ENCODE data around the gene ADGRV1. TPM values are rescaled to one million over a fixed set of nuclear protein-coding genes. Genes with fewer than 3 reads are reported as not detected.

The ADGRV1 gene
- polyA plus RNA-seq, 2 of the 4 experiments (the other 2 are of a cell fraction): 0.70 to 3.7 TPM

- no peaks in the 10 kb centered on the region for H3K9me3 ChIP-seq
- TF ChIP-seq ZFP36 (IDR thresholded peaks at IDR 0.05; ENCODE audit: borderline replicate concordance, partially characterized antibody): no peak
- no peak for TF ChIP-seq SREBF2 (IDR thresholded peaks at IDR 0.05)
- TF ChIP-seq REST (IDR thresholded peaks at IDR 0.05): no peak
- TF ChIP-seq FOSL2 (IDR thresholded peaks at IDR 0.05): no peak
- TF ChIP-seq FOSL2 (CRISPR knock-in tag; IDR thresholded peaks at IDR 0.05): no peak
- no peak for TF ChIP-seq BCL3 (IDR thresholded peaks at IDR 0.05)
- no peak for TF ChIP-seq ZNF302 (CRISPR knock-in tag; IDR thresholded peaks at IDR 0.05)
- no peak for TF ChIP-seq MAFK (IDR thresholded peaks at IDR 0.05; ENCODE audit: partially characterized antibody)
- TF ChIP-seq TFCP2L1 (CRISPR knock-in tag; IDR thresholded peaks at IDR 0.05): no peak
- ChIA-PET CTCF (interaction anchor here (1.1 to 1.4 kb wide), 2 partner anchors 10 to 113 kb away, joined by 3 read pairs; no protein-coding TSS in a partner anchor), POLR2A (no interaction called here)
- H3K27ac ChIP-seq: no peak overlapping the region
- WGBS (ENCODE audit: missing lambda C conversion rate): 32% methylated on average over 2 of the region's 2 CpGs
- FAIRE-seq (no peak), DNase-seq (ENCODE audit: low read depth in 1 of 2, low spot score in 1 of 2) (no peak), ATAC-seq (no peak)
- H3K4me2 ChIP-seq: no peak overlapping the region
- no peak overlapping the region for H3K4me3 ChIP-seq
- 0 out of 3 replicates have a peak, but pooled peaks cover 4% of the 10 kb centered on the region for H3K4me1 ChIP-seq
Measured at GRCh38 chr5:91079037-91079436, 520.4 kb downstream of the ADGRV1 start.

GRCh38 chr5:91089758-91090157, 531.2 kb downstream of the ADGRV1 start:
- Histone ChIP-seq H3K4me1 (peaks cover 10% of the 10 kb centered on the region; the same call in 2 of the 3 replicates), H3K27ac (no peak overlapping the region), H3K4me2 (no peak overlapping the region), H3K4me3 (no peak overlapping the region), H3K9me3 (no peaks in the 10 kb centered on the region)
- POLR2A ChIA-PET: interaction anchor here (0.6 to 0.8 kb wide), 2 partner anchors 191 to 291 kb away, joined by 3 to 5 read pairs; no protein-coding TSS in a partner anchor
- no peak for TF ChIP-seq PBX3 (IDR thresholded peaks at IDR 0.05)
- TF ChIP-seq RAD21 (conservative IDR thresholded peaks at IDR 0.05 in 1 of 2, IDR thresholded peaks at IDR 0.05 in 1 of 2): no peak
- no peak for TF ChIP-seq ZNF302 (CRISPR knock-in tag; IDR thresholded peaks at IDR 0.05)
- TF ChIP-seq NR3C1 (IDR thresholded peaks at IDR 0.05): no peak
- no peak for TF ChIP-seq CBX8 (IDR thresholded peaks at IDR 0.05)
- TF ChIP-seq USF2 (IDR thresholded peaks at IDR 0.05): no peak
- TF ChIP-seq KDM1A (IDR thresholded peaks at IDR 0.05; ENCODE audit: low read depth): no peak
- no peak for TF ChIP-seq POLR2A (IDR thresholded peaks at IDR 0.05; ENCODE audit: low read length)
- TF ChIP-seq TFCP2L1 (CRISPR knock-in tag; IDR thresholded peaks at IDR 0.05): no peak
- no peak for TF ChIP-seq ZSCAN20 (CRISPR knock-in tag; IDR thresholded peaks at IDR 0.05)
- no peak for TF ChIP-seq SMC3 (IDR thresholded peaks at IDR 0.05)
- no peak for TF ChIP-seq FOSB (CRISPR knock-in tag; IDR thresholded peaks at IDR 0.05)
- TF ChIP-seq RCOR1 (IDR thresholded peaks at IDR 0.05; ENCODE audit: low read depth, low read length): no peak
- no peak for TF ChIP-seq CHD2 (IDR thresholded peaks at IDR 0.05; ENCODE audit: low read length, partially characterized antibody)
- no peak for TF ChIP-seq HOXB13 (CRISPR knock-in tag; IDR thresholded peaks at IDR 0.05; ENCODE audit: low read depth)
- TF ChIP-seq MAX (IDR thresholded peaks at IDR 0.05): no peak
- TF ChIP-seq EP300 (IDR thresholded peaks at IDR 0.05): no peak
- TF ChIP-seq NFE2L2 (conservative IDR thresholded peaks at IDR 0.05; ENCODE audit: low read length): no peak
- no peak for TF ChIP-seq FOXS1 (CRISPR knock-in tag; IDR thresholded peaks at IDR 0.05)
- CTCF ChIA-PET: interaction anchor here (1.2 to 1.6 kb wide), 3 partner anchors 9 to 295 kb away, joined by 4 read pairs; no protein-coding TSS in a partner anchor
- ATAC-seq (no peak), DNase-seq (ENCODE audit: low read depth in 1 of 2, low spot score in 1 of 2) (no peak), FAIRE-seq (no peak)
- 96% methylated on average over 1 of the region's 1 CpG for WGBS (ENCODE audit: missing lambda C conversion rate)
